SK-N-MC (cell line): Measurements from ENCODE around the gene TSPAN32.
"Not testable (repeated sequence)": the region's sequence is repeated elsewhere in the genome, so short reads cannot be mapped to it uniquely, and the experiment has no call there.

Experiments used
- DNase-seq: peaks from one replicate; pipeline ENCODE4 v3.0.0-alpha.2; 2011; ENCODE audit warnings: low read depth, low spot score
- H3K27ac ChIP-seq: fragments of 200-600 bp; sonication (generic); 2 replicates; pipeline ENCODE4 v1.5.1; 2016; ENCODE audit warnings: mixed run types
- H3K36me3 ChIP-seq: fragments of 200-600 bp; sonication (generic); 2 replicates; pipeline ENCODE4 v1.6.1; 2017; ENCODE audit warnings: antibody characterized with exemption, low read length, mixed read lengths; ENCODE audit not compliant: insufficient read depth
- H3K4me3 ChIP-seq: fragments of 200-600 bp; sonication (generic); 2 replicates; pipeline ENCODE4 v1.5.1; 2016
- H3K9ac ChIP-seq: fragments of 200-600 bp; sonication (generic); 2 replicates; pipeline ENCODE4 v1.8.0; 2017; ENCODE audit warnings: mixed run types, mixed read lengths; ENCODE audit not compliant: insufficient read length
- H3K9me3 ChIP-seq: fragments of 200-600 bp; sonication (generic); 2 replicates; pipeline ENCODE4 v1.6.1; 2017; ENCODE audit warnings: low read depth, mild to moderate bottlenecking, antibody characterized with exemption, low read length, moderate library complexity, mixed read lengths
- EZH2 ChIP-seq: fragments of 200-600 bp; sonication (generic); IDR thresholded peaks from one replicate; pipeline ENCODE4 v1.6.1; 2017; ENCODE audit warnings: antibody characterized with exemption
- FOXP2 ChIP-seq: optimal IDR thresholded peaks from 2 replicates; pipeline ENCODE3; 2011; ENCODE audit warnings: mild to moderate bottlenecking, moderate library complexity; ENCODE audit not compliant: insufficient read depth; ENCODE audit errors: extremely low read length, control extremely low read depth
- POLR2AphosphoS5 ChIP-seq: IDR thresholded peaks from 2 replicates; pipeline ENCODE4 v1.6.1; 2012; ENCODE audit warnings: mild to moderate bottlenecking, low read depth, low read length, borderline replicate concordance

The TSPAN32 gene

DNA sequence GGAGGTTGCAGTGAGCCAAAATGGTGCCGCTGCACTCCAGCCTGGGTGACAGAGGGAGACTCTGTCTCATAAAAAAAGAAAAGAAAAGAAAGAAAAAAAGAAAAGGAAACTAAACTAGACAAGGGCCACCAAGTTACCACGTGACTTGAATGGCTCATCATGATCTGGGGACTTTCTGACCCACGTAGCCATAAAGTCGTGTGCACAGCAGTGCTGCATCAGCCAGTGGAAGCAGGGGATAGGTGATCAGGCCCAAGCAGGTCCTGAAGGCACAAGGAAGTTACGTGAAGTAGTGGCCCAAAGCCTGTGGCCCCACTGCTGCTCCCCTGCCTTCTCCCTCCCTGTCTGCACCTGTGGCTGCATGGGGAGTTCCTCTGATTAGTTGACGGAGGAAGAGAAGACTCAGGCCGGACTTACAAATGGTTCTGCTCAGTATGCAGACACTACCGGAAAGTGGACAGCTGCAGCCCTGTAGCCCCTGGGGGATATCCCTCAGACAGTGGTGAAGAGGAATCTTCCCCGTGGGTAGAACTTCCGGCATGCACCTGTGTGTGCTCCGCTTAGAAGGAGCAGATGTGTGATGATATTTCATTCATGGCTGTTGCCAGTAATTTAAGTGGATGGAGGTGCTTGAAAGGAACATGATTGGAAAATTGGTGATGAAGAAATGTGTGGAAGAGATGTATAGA lies 57.1 kb downstream of the TSPAN32 start:
- DNase-seq, result no peak
- H3K4me3 ChIP-seq, result no peak overlapping the region
- TF ChIP-seq FOXP2 (no peak), EZH2 (no peak), POLR2AphosphoS5 (no peak)
- H3K9me3 ChIP-seq, result no peaks in the 10 kb centered on the region
- H3K9ac ChIP-seq, result no peak overlapping the region
- H3K27ac ChIP-seq, result no peak overlapping the region
- no peaks in the 10 kb centered on the region for H3K36me3 ChIP-seq

DNA sequence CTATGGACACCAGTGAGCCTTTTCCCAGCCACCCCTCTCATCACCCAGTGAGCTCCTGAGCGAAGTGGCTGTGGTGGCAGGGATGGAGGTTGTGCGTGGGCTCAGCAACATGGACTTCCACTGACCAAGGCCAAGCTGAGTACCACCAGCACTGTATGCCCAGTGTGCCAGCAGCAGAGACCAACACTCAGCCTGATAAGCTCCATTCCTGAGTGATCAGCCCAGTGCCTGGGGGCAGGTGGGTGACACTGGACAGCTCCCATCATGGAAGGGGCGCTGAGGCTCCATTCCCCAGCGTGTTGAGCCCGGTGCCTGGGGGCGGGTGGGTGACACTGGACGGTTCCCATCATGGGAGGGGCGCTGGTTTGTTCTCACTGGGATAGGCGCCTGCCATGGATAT lies 57.7 kb downstream of the TSPAN32 start:
- Histone ChIP-seq H3K9ac (no peak overlapping the region), H3K9me3 (no peaks in the 10 kb centered on the region), H3K36me3 (no peaks in the 10 kb centered on the region), H3K27ac (no peak overlapping the region), H3K4me3 (no peak overlapping the region)
- no peak for DNase-seq
- no peak for TF ChIP-seq FOXP2
- no peak for TF ChIP-seq POLR2AphosphoS5
- no peak for TF ChIP-seq EZH2

DNA sequence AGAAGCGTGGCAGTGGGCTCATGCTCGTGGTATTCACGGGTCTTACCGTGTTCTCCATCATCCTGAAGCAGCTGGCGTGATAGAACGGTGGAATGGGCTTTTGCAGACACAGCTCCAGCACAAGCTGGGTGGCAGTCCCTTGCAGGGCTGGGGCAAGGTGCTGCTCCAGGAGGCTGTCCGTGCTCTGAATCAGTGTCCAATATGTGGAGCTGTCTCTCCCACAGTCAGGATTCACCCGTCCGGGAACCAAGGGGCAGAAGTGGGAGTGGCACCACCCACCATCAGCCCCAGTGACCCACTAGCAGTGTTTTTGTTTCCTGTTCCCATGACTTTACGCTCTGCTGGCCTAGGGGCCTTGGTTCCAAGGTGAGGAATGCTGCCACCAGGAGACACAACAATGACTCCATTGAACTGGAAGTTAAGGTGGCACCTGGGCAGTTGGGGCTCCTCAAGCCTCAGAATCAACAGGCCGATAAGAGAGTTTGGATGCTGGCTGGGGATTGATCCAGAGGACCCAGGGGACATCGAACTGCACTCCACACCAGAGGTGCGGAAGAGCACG lies 58.3 kb downstream of the TSPAN32 start:
- Histone ChIP-seq H3K9ac (no peak overlapping the region), H3K27ac (no peak overlapping the region), H3K9me3 (no peaks in the 10 kb centered on the region), H3K4me3 (no peak overlapping the region), H3K36me3 (no peaks in the 10 kb centered on the region)
- no peak for DNase-seq
- no peak for TF ChIP-seq FOXP2
- TF ChIP-seq EZH2, result no peak
- TF ChIP-seq POLR2AphosphoS5, result no peak

DNA sequence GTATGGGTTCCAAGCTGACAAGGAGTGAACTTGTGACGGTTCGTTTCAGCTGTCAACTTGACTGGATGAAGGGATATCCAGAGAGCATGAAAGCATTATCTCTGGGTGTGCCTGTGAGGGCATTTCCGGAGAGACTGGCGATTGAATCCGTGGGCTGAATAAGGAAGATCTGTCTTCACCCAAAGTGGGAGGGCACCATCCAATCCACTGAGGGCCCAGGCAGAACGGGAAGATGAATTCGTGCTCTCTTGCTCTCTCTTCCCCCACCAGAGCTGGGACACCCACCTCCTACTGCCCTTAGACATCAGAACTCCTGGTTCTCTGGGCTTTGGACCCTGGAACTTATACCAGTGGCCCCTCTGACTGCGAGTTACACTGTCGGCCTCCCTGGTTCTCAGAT lies 59.8 kb downstream of the TSPAN32 start:
- TF ChIP-seq EZH2, result no peak
- TF ChIP-seq POLR2AphosphoS5, result no peak
- no peak for TF ChIP-seq FOXP2
- DNase-seq, result no peak
- Histone ChIP-seq H3K4me3 (no peak overlapping the region), H3K9ac (no peak overlapping the region), H3K27ac (no peak overlapping the region), H3K36me3 (no peaks in the 10 kb centered on the region), H3K9me3 (no peaks in the 10 kb centered on the region)

DNA sequence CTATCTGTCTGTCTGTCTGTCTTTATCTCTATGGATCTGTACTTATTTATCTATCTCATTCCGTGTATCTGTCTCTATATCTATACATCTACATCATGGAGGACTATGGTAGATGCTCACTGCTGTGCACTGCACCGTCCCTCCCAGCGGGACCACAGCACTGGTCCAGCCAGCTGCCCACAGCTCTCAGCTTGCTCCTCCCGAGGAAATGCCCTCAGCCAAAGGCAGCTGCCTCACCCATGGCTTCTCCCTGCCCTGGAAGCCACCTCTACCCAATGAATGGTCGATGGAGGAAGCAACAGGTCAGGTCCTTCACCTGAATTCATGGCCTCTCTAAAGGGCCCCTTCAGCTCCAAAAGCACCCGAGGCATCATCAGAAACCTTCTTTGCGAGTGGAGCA lies 60.6 kb downstream of the TSPAN32 start:
- H3K4me3 ChIP-seq, result no peak overlapping the region
- H3K9ac ChIP-seq, result no peak overlapping the region
- H3K9me3 ChIP-seq, result no peaks in the 10 kb centered on the region
- no peak overlapping the region for H3K27ac ChIP-seq
- DNase-seq, result no peak
- no peaks in the 10 kb centered on the region for H3K36me3 ChIP-seq
- TF ChIP-seq FOXP2, result no peak
- no peak for TF ChIP-seq POLR2AphosphoS5

DNA sequence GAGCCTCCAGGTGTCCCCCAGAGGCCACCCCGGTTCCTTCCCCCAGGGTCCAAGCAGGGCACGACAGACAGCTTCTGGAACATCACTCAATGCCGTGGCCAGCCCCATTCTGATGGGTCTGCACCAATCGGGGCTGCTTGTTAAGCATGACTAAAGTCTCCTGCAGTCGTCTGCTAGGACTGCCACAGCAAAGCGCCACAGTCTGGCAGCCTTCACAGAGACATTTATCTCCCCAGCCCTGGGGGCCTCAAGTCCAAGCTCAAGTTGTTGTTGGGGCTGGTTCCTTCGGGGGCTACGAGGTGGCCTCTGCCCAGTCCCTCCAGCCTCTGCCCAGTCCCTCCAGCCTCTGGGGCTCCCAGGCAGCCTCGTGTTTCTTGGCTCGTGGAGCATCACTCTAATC lies 61.3 kb downstream of the TSPAN32 start:
- Histone ChIP-seq H3K27ac (no peak overlapping the region), H3K9ac (no peak overlapping the region), H3K4me3 (no peak overlapping the region), H3K9me3 (no peaks in the 10 kb centered on the region), H3K36me3 (no peaks in the 10 kb centered on the region)
- no peak for TF ChIP-seq EZH2
- no peak for TF ChIP-seq POLR2AphosphoS5
- no peak for TF ChIP-seq FOXP2
- DNase-seq, result no peak

DNA sequence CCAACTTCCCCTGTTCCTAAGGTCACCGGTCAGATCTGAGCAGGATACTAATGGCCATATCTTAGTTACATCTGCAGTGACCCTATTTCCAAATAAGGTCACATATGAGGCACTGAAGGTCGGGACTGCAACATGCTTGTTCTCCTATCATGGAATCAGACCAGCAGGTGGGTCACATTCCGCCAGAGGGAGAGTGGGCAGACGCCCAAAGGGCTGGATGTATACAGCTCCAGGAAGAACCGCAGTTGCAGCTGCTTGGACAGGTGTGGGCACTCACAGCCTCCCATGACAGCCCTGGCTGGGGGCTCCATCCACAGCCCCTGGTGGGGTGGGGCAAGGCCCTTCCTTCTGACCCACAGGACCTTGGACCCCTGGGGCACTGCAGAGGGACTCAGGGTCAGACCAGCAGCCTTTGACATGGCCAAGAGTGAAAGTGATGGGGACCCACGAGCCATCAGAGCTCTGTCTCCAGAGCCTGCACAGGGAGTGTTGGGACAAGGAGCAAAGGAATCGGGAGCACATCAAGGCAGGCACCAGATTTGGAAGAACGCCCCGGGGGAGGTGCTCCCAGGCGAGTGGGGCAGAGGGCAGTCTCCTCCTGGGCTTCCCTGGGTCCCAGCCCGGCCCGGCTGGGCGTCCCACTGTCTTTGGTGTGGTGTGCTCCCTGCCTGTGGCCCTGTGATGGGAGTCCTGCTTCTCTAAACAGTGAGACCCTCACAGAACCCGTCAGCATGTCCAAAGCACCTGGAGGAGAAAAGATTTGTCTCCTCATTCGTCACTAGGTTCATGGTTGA lies 62.0 kb downstream of the TSPAN32 start:
- H3K36me3 ChIP-seq, result no peaks in the 10 kb centered on the region
- H3K9me3 ChIP-seq, result no peaks in the 10 kb centered on the region
- TF ChIP-seq POLR2AphosphoS5, result no peak
- no peak for TF ChIP-seq FOXP2
- no peak for TF ChIP-seq EZH2
- no peak for DNase-seq
- H3K4me3 ChIP-seq, result no peak overlapping the region
- H3K9ac ChIP-seq, result no peak overlapping the region
- no peak overlapping the region for H3K27ac ChIP-seq

DNA sequence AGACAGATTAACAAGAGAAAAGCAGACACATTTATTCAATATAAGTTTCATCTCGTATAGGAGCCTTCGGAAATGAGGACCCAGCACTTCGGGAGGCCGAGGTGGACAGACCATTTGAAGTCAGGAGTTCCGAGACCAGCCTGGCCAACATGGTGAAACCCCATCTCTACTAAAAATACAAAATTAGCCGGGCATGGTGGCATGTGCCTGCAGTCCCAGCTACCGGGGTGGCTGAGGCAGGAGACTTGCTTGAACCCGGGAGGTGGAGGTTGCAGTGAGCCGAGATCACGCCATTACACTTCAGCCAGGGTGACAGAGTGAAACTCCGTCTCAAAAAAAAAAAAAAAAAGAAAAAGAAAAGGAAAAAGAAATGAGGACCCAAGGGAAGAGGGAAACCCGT lies 62.6 kb downstream of the TSPAN32 start:
- H3K36me3 ChIP-seq, H3K4me3 ChIP-seq, H3K9ac ChIP-seq, H3K9me3 ChIP-seq, DNase-seq, H3K27ac ChIP-seq: not testable (repeated sequence)

DNA sequence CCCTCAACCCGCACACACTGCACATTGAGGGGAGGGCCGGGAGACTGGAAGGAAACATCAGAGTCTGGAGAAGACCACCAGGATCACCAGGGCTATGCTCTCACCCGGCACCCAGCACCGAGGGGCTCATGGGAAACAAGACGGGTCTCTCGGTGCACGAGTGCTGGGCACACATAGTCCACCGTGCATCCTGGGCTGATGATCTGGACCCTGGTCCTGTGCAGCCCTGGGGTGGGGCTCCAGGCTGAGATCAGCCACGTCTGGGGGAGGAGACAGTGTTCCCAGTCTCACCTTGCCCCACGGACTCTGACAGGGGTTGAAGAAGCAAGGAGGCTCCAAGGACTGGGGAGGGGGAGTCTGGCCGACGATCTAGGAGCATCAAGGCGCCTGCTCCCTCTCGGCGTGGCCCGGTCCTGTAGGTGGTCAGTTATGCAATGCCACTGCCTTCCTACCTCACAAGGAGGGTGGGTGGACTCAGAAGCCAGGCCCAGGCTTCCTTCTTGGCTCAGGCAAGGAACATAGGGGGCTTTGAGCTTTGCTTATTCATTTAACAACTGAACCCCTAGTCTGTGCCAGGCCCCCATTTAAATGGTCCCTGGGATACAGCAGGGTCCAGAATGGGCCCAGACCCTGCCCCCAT lies 63.9 kb downstream of the TSPAN32 start:
- Histone ChIP-seq H3K4me3 (no peak overlapping the region), H3K27ac (no peak overlapping the region), H3K36me3 (no peaks in the 10 kb centered on the region), H3K9ac (no peak overlapping the region), H3K9me3 (no peaks in the 10 kb centered on the region)
- no peak for TF ChIP-seq EZH2
- no peak for TF ChIP-seq FOXP2
- no peak for TF ChIP-seq POLR2AphosphoS5
- no peak for DNase-seq
